Suprapubic skin (tissue), 4 donors: ENCODE data around the gene ADGRD2.

Experiments used
- EP300 ChIP-seq: sonication (generic); formaldehyde crosslinking; IDR thresholded peaks from one replicate; pipeline ENCODE4 v1.6.1; 2017; ENCODE audit warnings: antibody characterized with exemption
- POLR2A ChIP-seq, 2 donors: fragments of 450-650 bp; IDR thresholded peaks; one replicate each; pipeline ENCODE4 v1.6.1; 2017; ENCODE audit warnings: antibody characterized with exemption in 2 of 2, mild to moderate bottlenecking in 2 of 2, moderate library complexity in 2 of 2
- POLR2AphosphoS5 ChIP-seq, 3 donors: sonication (generic); formaldehyde crosslinking; IDR thresholded peaks; one replicate each; pipeline ENCODE4 v1.6.1; 2017; ENCODE audit warnings: antibody characterized with exemption in 3 of 3
- TF ChIP-seq, protein P1 (sequence below), 2 donors: fragments of 200-600 bp in 1 of 2; fragments of 450-650 bp in 1 of 2; sonication (generic) in 1 of 2; IDR thresholded peaks; one replicate each; pipeline ENCODE4 v1.5.1; 2016 to 2019; ENCODE audit warnings: antibody characterized with exemption in 2 of 2, mild to moderate bottlenecking in 1 of 2, moderate library complexity in 1 of 2

DNA sequence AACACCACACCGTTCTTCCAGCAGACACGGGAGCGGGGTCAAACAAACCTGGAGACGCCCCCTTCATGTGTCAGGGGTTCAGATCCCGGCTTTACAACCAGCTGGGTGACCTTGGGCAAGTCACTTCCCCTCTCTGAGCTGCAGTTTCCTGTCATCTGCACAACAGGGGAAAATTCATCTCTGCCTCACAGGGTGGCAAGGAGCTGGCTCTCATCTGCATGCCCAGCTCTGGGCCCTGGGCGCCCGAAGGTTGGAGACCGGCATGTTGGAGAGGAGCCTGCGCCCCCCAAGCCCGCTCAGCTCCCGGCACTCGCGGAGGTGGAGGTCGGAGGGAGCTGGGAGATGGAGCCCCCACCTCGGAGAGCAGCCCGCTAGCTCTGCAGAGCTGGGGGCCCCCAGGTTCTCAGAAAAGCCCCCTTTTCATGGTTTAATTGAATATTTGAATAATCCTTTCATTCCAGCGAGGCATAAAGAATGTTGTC, 36.6 kb downstream of the ADGRD2 start:
- TF ChIP-seq, protein P1, sequence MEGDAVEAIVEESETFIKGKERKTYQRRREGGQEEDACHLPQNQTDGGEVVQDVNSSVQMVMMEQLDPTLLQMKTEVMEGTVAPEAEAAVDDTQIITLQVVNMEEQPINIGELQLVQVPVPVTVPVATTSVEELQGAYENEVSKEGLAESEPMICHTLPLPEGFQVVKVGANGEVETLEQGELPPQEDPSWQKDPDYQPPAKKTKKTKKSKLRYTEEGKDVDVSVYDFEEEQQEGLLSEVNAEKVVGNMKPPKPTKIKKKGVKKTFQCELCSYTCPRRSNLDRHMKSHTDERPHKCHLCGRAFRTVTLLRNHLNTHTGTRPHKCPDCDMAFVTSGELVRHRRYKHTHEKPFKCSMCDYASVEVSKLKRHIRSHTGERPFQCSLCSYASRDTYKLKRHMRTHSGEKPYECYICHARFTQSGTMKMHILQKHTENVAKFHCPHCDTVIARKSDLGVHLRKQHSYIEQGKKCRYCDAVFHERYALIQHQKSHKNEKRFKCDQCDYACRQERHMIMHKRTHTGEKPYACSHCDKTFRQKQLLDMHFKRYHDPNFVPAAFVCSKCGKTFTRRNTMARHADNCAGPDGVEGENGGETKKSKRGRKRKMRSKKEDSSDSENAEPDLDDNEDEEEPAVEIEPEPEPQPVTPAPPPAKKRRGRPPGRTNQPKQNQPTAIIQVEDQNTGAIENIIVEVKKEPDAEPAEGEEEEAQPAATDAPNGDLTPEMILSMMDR (IDR thresholded peaks at IDR 0.05): no peak
- TF ChIP-seq POLR2AphosphoS5 (IDR thresholded peaks at IDR 0.05): no peak
- TF ChIP-seq POLR2A (IDR thresholded peaks at IDR 0.05): no peak
- TF ChIP-seq EP300: no peak
